Tibial artery (tissue), 4 donors: ENCODE data around the gene MAGI2.

Experiments
- DNase-seq, 2 donors: peaks; one replicate each; pipeline ENCODE4 v3.0.0-alpha.2; 2019
- H3K27ac ChIP-seq, 2 donors: fragments of 200-600 bp; sonication (generic) in 1 of 2; 1 replicate in 1 of 2; 2 replicates in 1 of 2; pipeline ENCODE4 v1.5.1; 2018 to 2019; ENCODE audit warnings: mild to moderate bottlenecking in 1 of 2
- H3K27me3 ChIP-seq, 2 donors: fragments of 200-600 bp; sonication (generic) in 1 of 2; one replicate each; pipeline versions ENCODE4 v1.5.1 to v1.6.0; 2016 to 2019
- H3K36me3 ChIP-seq, 3 donors: fragments of 200-600 bp; sonication (generic) in 2 of 3; one replicate each; pipeline ENCODE4 v1.5.1; 2016 to 2019; ENCODE audit warnings: mild to moderate bottlenecking in 2 of 3
- H3K4me1 ChIP-seq, 4 donors: fragments of 200-600 bp; sonication (generic) in 2 of 4; 1 replicate in 3 of 4; 2 replicates in 1 of 4; pipeline ENCODE4 v1.5.1; 2016 to 2019
- H3K4me3 ChIP-seq, 2 donors: fragments of 200-600 bp; sonication (generic) in 1 of 2; 1 replicate in 1 of 2; 2 replicates in 1 of 2; pipeline ENCODE4 v1.5.1; 2018 to 2019; ENCODE audit warnings: mild to moderate bottlenecking in 2 of 2
- H3K9me3 ChIP-seq, 3 donors: fragments of 200-600 bp; sonication (generic) in 1 of 3; one replicate each; pipeline ENCODE4 v1.5.1; 2016 to 2019
- intact Hi-C: fragments of 100-400 bp; cut with DNase I; formaldehyde crosslinking; loops from one replicate; pipeline ENCODE4 v1.15.0; 2023; ENCODE audit warnings: low total_unique reads
- TF ChIP-seq, protein P1 (sequence below), 2 experiments: fragments of 200-600 bp in 1 of 2; fragments of 450-650 bp in 1 of 2; IDR thresholded peaks; one replicate each; pipeline ENCODE4 v1.5.1; 2017 to 2019; ENCODE audit warnings: antibody characterized with exemption in 2 of 2, mild to moderate bottlenecking in 1 of 2, moderate library complexity in 1 of 2

Gene MAGI2

DNA sequence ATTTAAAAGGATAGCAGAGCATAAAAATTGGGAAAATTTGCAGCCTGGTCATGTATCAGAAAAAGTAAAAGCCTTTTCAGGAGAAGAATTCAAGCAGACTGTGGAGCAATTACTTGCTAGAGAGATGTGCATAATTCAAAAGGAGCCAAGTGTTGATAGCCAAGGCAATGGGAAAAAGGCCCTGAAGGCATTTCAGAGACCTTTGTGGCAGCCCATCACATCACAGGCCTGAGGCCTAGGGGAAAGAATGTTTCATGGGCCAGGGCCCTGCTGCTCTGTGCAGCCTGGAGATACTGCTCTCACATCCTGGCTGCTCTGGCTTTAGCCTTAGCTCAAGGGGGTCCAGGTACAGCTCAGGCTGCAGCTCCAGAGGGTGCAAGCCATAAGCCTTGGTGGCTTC is 152.9 kb downstream of the MAGI2 start:
- intact Hi-C loops, result no loop called here

DNA sequence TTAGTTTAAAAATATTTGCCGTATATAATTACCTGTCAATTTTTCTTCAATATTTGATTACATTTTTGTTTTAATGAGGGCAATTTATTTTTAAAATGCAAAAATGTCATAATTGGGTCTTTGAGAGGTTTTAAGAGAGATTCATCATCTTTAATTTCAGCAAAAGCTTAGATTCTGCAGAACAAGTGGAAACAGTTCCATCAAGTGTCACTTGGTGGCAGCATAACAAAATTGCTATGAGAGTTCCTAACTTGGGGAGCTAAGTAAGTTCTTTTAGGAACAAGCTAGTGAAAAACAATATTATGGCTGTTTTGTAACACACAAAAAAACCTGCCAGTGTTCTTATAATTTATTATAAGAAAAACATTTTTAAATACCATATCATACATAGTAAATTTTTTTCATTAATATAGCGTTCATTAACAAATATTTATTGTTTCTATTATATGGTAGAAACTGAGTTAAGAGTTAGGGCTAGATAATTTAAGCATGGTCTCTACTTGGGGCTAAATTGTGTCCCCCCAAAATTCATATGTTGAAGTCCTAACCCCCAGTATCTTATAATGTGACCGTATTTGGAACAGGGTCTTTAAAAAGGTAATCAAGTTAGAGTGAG is 155.2 kb downstream of the MAGI2 start:
- H3K9me3 ChIP-seq, result no peaks in the 10 kb centered on the region
- TF ChIP-seq, protein P1, sequence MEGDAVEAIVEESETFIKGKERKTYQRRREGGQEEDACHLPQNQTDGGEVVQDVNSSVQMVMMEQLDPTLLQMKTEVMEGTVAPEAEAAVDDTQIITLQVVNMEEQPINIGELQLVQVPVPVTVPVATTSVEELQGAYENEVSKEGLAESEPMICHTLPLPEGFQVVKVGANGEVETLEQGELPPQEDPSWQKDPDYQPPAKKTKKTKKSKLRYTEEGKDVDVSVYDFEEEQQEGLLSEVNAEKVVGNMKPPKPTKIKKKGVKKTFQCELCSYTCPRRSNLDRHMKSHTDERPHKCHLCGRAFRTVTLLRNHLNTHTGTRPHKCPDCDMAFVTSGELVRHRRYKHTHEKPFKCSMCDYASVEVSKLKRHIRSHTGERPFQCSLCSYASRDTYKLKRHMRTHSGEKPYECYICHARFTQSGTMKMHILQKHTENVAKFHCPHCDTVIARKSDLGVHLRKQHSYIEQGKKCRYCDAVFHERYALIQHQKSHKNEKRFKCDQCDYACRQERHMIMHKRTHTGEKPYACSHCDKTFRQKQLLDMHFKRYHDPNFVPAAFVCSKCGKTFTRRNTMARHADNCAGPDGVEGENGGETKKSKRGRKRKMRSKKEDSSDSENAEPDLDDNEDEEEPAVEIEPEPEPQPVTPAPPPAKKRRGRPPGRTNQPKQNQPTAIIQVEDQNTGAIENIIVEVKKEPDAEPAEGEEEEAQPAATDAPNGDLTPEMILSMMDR (IDR thresholded peaks at IDR 0.05), result peak; percentile 68 to 82
- H3K4me1 ChIP-seq, result peaks cover 0 to 8% (median 0%) of the 10 kb centered on the region in 4 donors
- no peaks in the 10 kb centered on the region for H3K36me3 ChIP-seq
- H3K4me3 ChIP-seq, result no peak overlapping the region
- no peaks in the 10 kb centered on the region for H3K27me3 ChIP-seq
- intact Hi-C loops, result no loop called here
- H3K27ac ChIP-seq, result no peak overlapping the region
- DNase-seq, result no peak

More for the DNA sequence above, 152.9 kb downstream of the MAGI2 start:
- no peak overlapping the region for H3K4me3 ChIP-seq
- no peak for DNase-seq
- no peaks in the 10 kb centered on the region for H3K4me1 ChIP-seq
- no peak overlapping the region for H3K27ac ChIP-seq
- no peaks in the 10 kb centered on the region for H3K36me3 ChIP-seq
- no peaks in the 10 kb centered on the region for H3K27me3 ChIP-seq
- H3K9me3 ChIP-seq, result no peaks in the 10 kb centered on the region
- TF ChIP-seq, protein P1 (IDR thresholded peaks at IDR 0.05), result no peak

DNA sequence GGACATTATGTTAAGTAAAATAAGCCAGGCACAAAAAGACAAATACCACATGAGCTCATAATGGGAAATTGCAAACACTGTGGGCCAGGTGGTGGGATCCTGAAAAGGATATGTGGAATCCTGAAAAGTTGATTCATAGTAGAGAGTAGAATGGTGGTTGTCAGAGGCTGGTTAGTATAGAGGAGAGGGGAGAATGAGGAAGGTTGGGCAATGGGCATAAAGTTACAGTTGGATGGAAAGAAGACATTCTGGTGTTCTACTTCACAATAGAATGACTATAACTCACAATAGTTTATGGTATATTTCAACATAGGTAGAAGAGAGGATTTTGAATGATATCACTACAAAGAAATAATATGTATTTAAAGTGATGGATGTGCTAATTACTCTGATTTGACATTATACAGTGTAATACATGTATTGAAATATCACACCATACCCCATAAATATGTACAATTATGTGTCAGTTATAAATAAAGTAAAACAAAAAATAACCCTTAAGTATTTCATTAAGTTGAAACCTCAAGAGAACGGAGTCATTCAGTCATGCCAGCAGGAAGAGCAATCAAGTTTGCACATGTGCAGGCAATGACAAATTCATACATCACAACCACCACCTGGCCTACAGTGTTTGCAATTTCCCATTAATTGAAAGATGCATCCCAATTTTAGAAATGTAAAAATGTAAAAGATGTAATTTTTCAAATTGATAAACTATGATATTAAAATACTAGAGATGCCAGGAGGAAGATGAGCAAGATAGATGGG is 156.7 kb downstream of the MAGI2 start:
- intact Hi-C loops, result no loop called here
- no peaks in the 10 kb centered on the region for H3K27me3 ChIP-seq
- H3K27ac ChIP-seq, result no peak overlapping the region
- DNase-seq, result no peak
- no peaks in the 10 kb centered on the region for H3K9me3 ChIP-seq
- TF ChIP-seq, protein P1 (IDR thresholded peaks at IDR 0.05), result no peak
- H3K36me3 ChIP-seq, result no peaks in the 10 kb centered on the region
- no peak overlapping the region for H3K4me3 ChIP-seq
- peaks cover 0 to 8% (median 0%) of the 10 kb centered on the region in 4 donors for H3K4me1 ChIP-seq

DNA sequence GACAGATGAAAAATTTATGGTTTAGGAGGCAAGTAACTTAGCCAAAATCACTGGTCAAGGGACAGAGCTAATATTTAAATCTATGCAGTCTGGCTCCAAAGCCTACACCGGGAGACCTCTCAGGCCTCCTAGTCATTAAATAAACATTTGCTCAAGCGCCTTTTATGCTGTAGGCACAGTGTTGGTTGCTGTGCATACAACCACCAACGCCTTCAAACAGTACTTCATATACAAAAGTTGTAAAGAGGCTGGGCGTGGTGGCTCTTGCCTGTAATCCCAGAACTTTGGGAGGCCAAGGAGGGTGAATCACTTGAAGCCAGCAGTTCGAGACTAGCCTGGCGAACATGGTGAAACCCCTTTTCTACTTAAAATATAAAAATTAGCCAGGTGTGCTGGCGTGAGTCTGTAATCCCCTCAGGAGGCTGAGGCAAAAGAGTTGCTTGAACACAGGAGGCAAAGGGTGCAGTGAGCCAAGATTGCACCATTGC is 159.8 kb downstream of the MAGI2 start:
- H3K27me3 ChIP-seq, result no peaks in the 10 kb centered on the region
- TF ChIP-seq, protein P1 (IDR thresholded peaks at IDR 0.05), result no peak
- intact Hi-C loops, result no loop called here
- H3K4me1 ChIP-seq, result peaks cover 0 to 8% (median 0%) of the 10 kb centered on the region in 4 donors
- H3K27ac ChIP-seq, result no peak overlapping the region
- no peaks in the 10 kb centered on the region for H3K9me3 ChIP-seq
- H3K4me3 ChIP-seq, result no peak overlapping the region
- H3K36me3 ChIP-seq, result no peaks in the 10 kb centered on the region
- DNase-seq, result no peak

DNA sequence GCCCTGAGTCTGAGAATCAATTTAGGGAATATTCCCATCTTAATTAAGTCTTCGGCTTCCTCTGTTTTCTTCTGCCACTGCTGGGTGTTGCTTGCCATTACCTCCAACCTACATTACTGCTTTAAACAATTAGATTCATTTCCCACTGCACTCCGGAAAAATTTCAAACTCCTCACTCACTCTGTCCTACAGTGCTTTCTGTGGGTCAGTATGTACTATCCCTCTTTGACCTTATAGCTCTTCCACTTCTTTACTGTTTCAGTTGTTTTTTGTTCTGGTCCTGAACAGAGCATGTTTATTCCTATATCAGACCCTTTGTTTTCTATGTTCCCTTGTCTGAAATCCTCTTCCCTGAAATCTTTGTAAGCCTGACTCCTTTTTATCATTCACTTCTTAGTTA is 160.6 kb downstream of the MAGI2 start:
- Histone ChIP-seq H3K4me3 (no peak overlapping the region), H3K9me3 (no peaks in the 10 kb centered on the region), H3K27me3 (no peaks in the 10 kb centered on the region), H3K4me1 (peaks cover 0 to 8% (median 0%) of the 10 kb centered on the region in 4 donors), H3K36me3 (no peaks in the 10 kb centered on the region), H3K27ac (no peak overlapping the region)
- intact Hi-C loops, result no loop called here
- TF ChIP-seq, protein P1 (IDR thresholded peaks at IDR 0.05), result no peak
- DNase-seq, result no peak
